Measurements from ENCODE around the gene CCR3.
A peak's percentile ranks its signal among the peaks of the same experiment; 100 is the strongest.

Gene CCR3

GRCh38 chr3:46277476-46277875, 35.2 kb downstream of the CCR3 start:
- no peak for TF ChIP-seq CTCF (IDR thresholded peaks at IDR 0.05; ENCODE audit: low read depth, low read length, missing control alignments)
- no peak for DNase-seq (ENCODE audit: low read depth)
- H3K4me3 ChIP-seq (ENCODE audit: low read depth, low read length): no peak overlapping the region
- in situ Hi-C loops (cut with HindIII; ENCODE audit: low sequenced_read_pairs): no loop called here

GRCh38 chr3:46278816-46279672, 36.8 kb downstream of the CCR3 start:
- in situ Hi-C loops (cut with HindIII; ENCODE audit: low sequenced_read_pairs): no loop called here
- no peak overlapping the region for H3K4me3 ChIP-seq (ENCODE audit: low read depth, low read length)
- DNase-seq (ENCODE audit: low read depth): no peak
- TF ChIP-seq CTCF (IDR thresholded peaks at IDR 0.05; ENCODE audit: low read depth, low read length, missing control alignments): no peak

GRCh38 chr3:46280105-46280797, 38.0 kb downstream of the CCR3 start:
- in situ Hi-C loops (cut with HindIII; ENCODE audit: low sequenced_read_pairs): no loop called here

GRCh38 chr3:46281551-46281950, 39.3 kb downstream of the CCR3 start:
- no peak for DNase-seq (ENCODE audit: low read depth)
- in situ Hi-C loops (cut with HindIII; ENCODE audit: low sequenced_read_pairs): no loop called here
- no peak for TF ChIP-seq CTCF (IDR thresholded peaks at IDR 0.05; ENCODE audit: low read depth, low read length, missing control alignments)
- no peak overlapping the region for H3K4me3 ChIP-seq (ENCODE audit: low read depth, low read length)

More at GRCh38 chr3:46280105-46280797, 38.0 kb downstream of the CCR3 start:
- no peak for TF ChIP-seq CTCF (IDR thresholded peaks at IDR 0.05; ENCODE audit: low read depth, low read length, missing control alignments)
- DNase-seq (ENCODE audit: low read depth): peak; percentile 2
- no peak overlapping the region for H3K4me3 ChIP-seq (ENCODE audit: low read depth, low read length)

GRCh38 chr3:46282041-46282440, 39.8 kb downstream of the CCR3 start:
- no peak for DNase-seq (ENCODE audit: low read depth)
- in situ Hi-C loops (cut with HindIII; ENCODE audit: low sequenced_read_pairs): no loop called here
- no peak overlapping the region for H3K4me3 ChIP-seq (ENCODE audit: low read depth, low read length)
- TF ChIP-seq CTCF (IDR thresholded peaks at IDR 0.05; ENCODE audit: low read depth, low read length, missing control alignments): no peak

- in situ Hi-C loops (cut with HindIII; ENCODE audit: low sequenced_read_pairs): no loop called here
- no peak overlapping the region for H3K4me3 ChIP-seq (ENCODE audit: low read depth, low read length)
- no peak for DNase-seq (ENCODE audit: low read depth)
- TF ChIP-seq CTCF (IDR thresholded peaks at IDR 0.05; ENCODE audit: low read depth, low read length, missing control alignments): no peak
Observed at GRCh38 chr3:46282696-46283095, 40.4 kb downstream of the CCR3 start.

All from astrocyte of the cerebellum (primary cell).